Activated CD4-positive, alpha-beta T cell treated with anti-CD3 and anti-CD28 coated beads for 24 hours (primary cell): ENCODE data around the gene MAN2A2.
"Not testable (repeated sequence)": the region's sequence is repeated elsewhere in the genome, so short reads cannot be mapped to it uniquely, and the experiment has no call there.

Source experiments
- DNase-seq, 2 donors: peaks; one replicate each; pipeline ENCODE4 v3.0.0-alpha.2; 2020; ENCODE audit warnings: low read depth in 2 of 2

MAN2A2 gene

GRCh38 chr15:90883976-90884718, 19.0 kb upstream of the MAN2A2 start, which contains the start of gene FES:
Gene FES (plus strand): TSS chr15:90884504. CDS start chr15:90885046, 542 bp downstream.
- no peak for DNase-seq

- no peak for DNase-seq
Measured at GRCh38 chr15:90884719-90885431, 18.2 kb upstream of the MAN2A2 start.

GRCh38 chr15:90885432-90886290, 17.4 kb upstream of the MAN2A2 start:
- peak; percentile 79 to 81 for DNase-seq

- no peak for DNase-seq
Measured at GRCh38 chr15:90886291-90886614, 16.8 kb upstream of the MAN2A2 start.

- DNase-seq, result no peak
Measured at GRCh38 chr15:90887037-90887481, 16.0 kb upstream of the MAN2A2 start.

GRCh38 chr15:90889313-90889730, 13.8 kb upstream of the MAN2A2 start:
- DNase-seq, result no peak

GRCh38 chr15:90889736-90890456, 13.2 kb upstream of the MAN2A2 start:
- no peak for DNase-seq

- no peak for DNase-seq
Measured at GRCh38 chr15:90890839-90891238, 12.3 kb upstream of the MAN2A2 start.

GRCh38 chr15:90891346-90891949, 11.7 kb upstream of the MAN2A2 start:
- DNase-seq, result no peak

- DNase-seq, result no peak
Measured at GRCh38 chr15:90892023-90892422, 11.1 kb upstream of the MAN2A2 start.

- DNase-seq, result no peak
Measured at GRCh38 chr15:90892498-90893174, 10.5 kb upstream of the MAN2A2 start.

GRCh38 chr15:90893175-90894090, 9.7 kb upstream of the MAN2A2 start:
- DNase-seq, result no peak

- no peak for DNase-seq
Measured at GRCh38 chr15:90895571-90896117, 7.5 kb upstream of the MAN2A2 start.

- not testable (repeated sequence) for DNase-seq
Measured at GRCh38 chr15:90897131-90897655, 5.9 kb upstream of the MAN2A2 start.

GRCh38 chr15:90901175-90902039, 1.7 kb upstream of the MAN2A2 start:
- no peak for DNase-seq

- DNase-seq, result peak; percentile 53 to 59
Measured at GRCh38 chr15:90902040-90902839, 862 bp upstream of the MAN2A2 start.
